ENCODE measurements around the gene VPS9D1.

The VPS9D1 gene

DNA sequence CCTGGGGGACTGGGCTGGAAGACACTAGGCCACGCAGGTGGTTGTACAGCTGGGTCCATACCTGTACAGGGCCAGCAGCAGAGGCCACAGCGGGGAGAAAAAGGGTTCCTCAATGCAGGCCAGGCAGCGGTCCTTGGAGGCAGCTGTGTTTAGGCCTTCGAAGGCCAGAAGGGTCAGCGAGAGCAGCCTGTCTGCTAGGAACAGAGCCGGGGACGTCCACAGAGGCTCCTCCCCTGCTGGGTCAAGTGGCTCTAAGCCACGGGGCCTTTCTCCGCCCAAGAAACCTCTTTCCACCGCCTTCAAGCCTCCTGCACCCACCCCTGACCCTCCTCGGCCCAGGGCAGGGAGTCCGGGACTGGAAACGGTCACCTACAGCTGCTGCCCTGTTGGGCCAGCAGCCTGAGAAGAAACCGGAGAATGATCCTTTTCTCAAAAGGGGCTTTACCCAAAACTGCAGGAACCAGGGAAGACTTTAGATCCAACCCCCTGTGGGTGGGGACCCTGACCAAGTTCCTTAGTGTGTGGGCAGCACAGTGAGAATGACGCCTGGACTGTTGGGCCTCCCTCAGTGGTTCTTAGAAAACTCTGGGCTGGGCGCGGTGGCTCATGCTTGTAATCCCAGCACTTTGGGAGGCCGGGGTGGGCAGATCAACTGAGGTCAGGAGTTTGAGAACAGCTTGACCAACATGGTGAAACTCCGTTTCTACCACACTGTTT lies 10.8 kb downstream of the VPS9D1 start:
- peaks cover 15% of the 10 kb centered on the region for H3K36me3 ChIP-seq (ENCODE audit: insufficient read depth, low read length)
- H3K4me2 ChIP-seq (ENCODE audit: low read length): no peak overlapping the region
- H3K9ac ChIP-seq (ENCODE audit: low read length): no peak overlapping the region
- TF ChIP-seq EZH2 (IDR thresholded peaks at IDR 0.05; ENCODE audit: borderline replicate concordance, low read length): no peak
- TF ChIP-seq, protein P1, sequence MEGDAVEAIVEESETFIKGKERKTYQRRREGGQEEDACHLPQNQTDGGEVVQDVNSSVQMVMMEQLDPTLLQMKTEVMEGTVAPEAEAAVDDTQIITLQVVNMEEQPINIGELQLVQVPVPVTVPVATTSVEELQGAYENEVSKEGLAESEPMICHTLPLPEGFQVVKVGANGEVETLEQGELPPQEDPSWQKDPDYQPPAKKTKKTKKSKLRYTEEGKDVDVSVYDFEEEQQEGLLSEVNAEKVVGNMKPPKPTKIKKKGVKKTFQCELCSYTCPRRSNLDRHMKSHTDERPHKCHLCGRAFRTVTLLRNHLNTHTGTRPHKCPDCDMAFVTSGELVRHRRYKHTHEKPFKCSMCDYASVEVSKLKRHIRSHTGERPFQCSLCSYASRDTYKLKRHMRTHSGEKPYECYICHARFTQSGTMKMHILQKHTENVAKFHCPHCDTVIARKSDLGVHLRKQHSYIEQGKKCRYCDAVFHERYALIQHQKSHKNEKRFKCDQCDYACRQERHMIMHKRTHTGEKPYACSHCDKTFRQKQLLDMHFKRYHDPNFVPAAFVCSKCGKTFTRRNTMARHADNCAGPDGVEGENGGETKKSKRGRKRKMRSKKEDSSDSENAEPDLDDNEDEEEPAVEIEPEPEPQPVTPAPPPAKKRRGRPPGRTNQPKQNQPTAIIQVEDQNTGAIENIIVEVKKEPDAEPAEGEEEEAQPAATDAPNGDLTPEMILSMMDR (IDR thresholded peaks at IDR 0.05; ENCODE audit: low read length): no peak
- no peaks in the 10 kb centered on the region for H4K20me1 ChIP-seq (ENCODE audit: insufficient read depth, low read length)
- H3F3A ChIP-seq (ENCODE audit: insufficient read depth, low read length): no peaks in the 10 kb centered on the region
- no peaks in the 10 kb centered on the region for H3K79me2 ChIP-seq (ENCODE audit: insufficient read depth, low read length)
- no peak overlapping the region for H3K4me3 ChIP-seq (ENCODE audit: low read depth, low read length, poor library complexity, severe bottlenecking)
- peaks cover 17% of the 10 kb centered on the region for H3K4me1 ChIP-seq (ENCODE audit: insufficient read depth, low read length, severe bottlenecking)
- no peaks in the 10 kb centered on the region for H3K9me2 ChIP-seq (ENCODE audit: low read depth, low read length)
- H2AFZ ChIP-seq (ENCODE audit: low read length): no peak overlapping the region
- no peaks in the 10 kb centered on the region for H3K9me3 ChIP-seq (ENCODE audit: low read length)
- 0 out of 2 replicates have a peak, but pooled peaks cover 5% of the 10 kb centered on the region for H3K27me3 ChIP-seq (ENCODE audit: insufficient read depth, low read length)
- H3K27ac ChIP-seq (ENCODE audit: low read depth, low read length, poor library complexity, severe bottlenecking): no peak overlapping the region

DNA sequence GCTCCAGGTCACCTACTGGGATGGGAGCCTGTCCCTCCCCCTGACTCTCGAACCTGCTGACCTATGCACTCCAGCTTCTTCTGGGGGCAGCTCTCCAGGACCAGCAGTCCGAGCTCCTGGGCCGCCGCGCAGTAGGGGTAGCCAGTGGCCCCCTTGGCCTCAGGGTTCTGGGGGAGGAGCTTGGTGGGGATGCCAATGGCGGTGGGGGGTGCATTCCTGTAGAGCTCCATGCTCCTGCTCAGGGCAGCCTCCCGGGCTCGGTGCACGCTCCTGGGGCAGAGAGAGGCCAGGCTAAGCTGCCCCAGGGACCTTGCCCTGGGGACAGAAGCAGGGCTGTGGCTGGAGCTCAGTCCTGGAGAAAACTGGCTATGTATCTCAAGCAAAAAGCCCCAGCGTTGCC lies 11.5 kb downstream of the VPS9D1 start:
- Histone ChIP-seq H3K9ac (ENCODE audit: low read length) (no peak overlapping the region), H3K27me3 (ENCODE audit: insufficient read depth, low read length) (0 out of 2 replicates have a peak, but pooled peaks cover 5% of the 10 kb centered on the region), H3K4me3 (ENCODE audit: low read depth, low read length, poor library complexity, severe bottlenecking) (no peak overlapping the region), H2AFZ (ENCODE audit: low read length) (no peak overlapping the region), H3K9me2 (ENCODE audit: low read depth, low read length) (no peaks in the 10 kb centered on the region), H3K4me2 (ENCODE audit: low read length) (no peak overlapping the region), H3F3A (ENCODE audit: insufficient read depth, low read length) (no peaks in the 10 kb centered on the region), H3K36me3 (ENCODE audit: insufficient read depth, low read length) (peaks cover 8% of the 10 kb centered on the region), H3K4me1 (ENCODE audit: insufficient read depth, low read length, severe bottlenecking) (peaks cover 17% of the 10 kb centered on the region), H3K79me2 (ENCODE audit: insufficient read depth, low read length) (no peaks in the 10 kb centered on the region), H3K9me3 (ENCODE audit: low read length) (no peaks in the 10 kb centered on the region), H4K20me1 (ENCODE audit: insufficient read depth, low read length) (no peaks in the 10 kb centered on the region), H3K27ac (ENCODE audit: low read depth, low read length, poor library complexity, severe bottlenecking) (no peak overlapping the region)
- TF ChIP-seq, protein P1 (IDR thresholded peaks at IDR 0.05; ENCODE audit: low read length): no peak
- TF ChIP-seq EZH2 (IDR thresholded peaks at IDR 0.05; ENCODE audit: borderline replicate concordance, low read length): no peak

DNA sequence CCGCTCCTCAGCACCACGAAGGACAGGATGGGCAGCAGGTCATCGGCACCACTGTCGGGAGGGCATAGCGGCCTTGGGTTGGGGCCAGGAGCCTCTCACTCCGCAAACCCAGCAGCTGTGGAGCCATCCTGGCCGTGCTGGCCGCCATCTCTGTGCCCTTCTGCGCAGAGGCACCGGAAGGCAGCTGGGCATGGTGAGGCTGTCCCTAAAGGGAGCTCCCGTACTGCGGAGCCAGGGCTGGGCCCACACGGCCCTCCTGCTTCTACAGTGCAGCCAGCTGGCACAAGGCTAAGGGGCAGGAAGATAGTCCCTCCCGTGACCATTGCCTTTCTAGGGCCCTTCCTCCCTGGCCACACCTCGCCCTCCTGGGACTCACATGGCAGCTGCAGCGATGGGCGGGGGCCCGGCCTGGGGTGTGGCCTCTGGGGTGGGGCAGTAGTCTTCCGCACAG lies 12.2 kb downstream of the VPS9D1 start:
- H3K79me2 ChIP-seq (ENCODE audit: insufficient read depth, low read length): no peaks in the 10 kb centered on the region

More for the DNA sequence above, 12.2 kb downstream of the VPS9D1 start:
- Histone ChIP-seq H3K9me2 (ENCODE audit: low read depth, low read length) (no peaks in the 10 kb centered on the region), H2AFZ (ENCODE audit: low read length) (no peak overlapping the region), H3K27ac (ENCODE audit: low read depth, low read length, poor library complexity, severe bottlenecking) (no peak overlapping the region), H3F3A (ENCODE audit: insufficient read depth, low read length) (no peaks in the 10 kb centered on the region), H3K9ac (ENCODE audit: low read length) (no peak overlapping the region), H3K27me3 (ENCODE audit: insufficient read depth, low read length) (0 out of 2 replicates have a peak, but pooled peaks cover 5% of the 10 kb centered on the region), H3K4me3 (ENCODE audit: low read depth, low read length, poor library complexity, severe bottlenecking) (no peak overlapping the region), H4K20me1 (ENCODE audit: insufficient read depth, low read length) (no peaks in the 10 kb centered on the region), H3K4me2 (ENCODE audit: low read length) (no peak overlapping the region), H3K9me3 (ENCODE audit: low read length) (no peaks in the 10 kb centered on the region), H3K36me3 (ENCODE audit: insufficient read depth, low read length) (peaks cover 2% of the 10 kb centered on the region; the same call in 1 of the 2 replicates), H3K4me1 (ENCODE audit: insufficient read depth, low read length, severe bottlenecking) (peaks cover 17% of the 10 kb centered on the region)
- TF ChIP-seq, protein P1 (IDR thresholded peaks at IDR 0.05; ENCODE audit: low read length): no peak
- no peak for TF ChIP-seq EZH2 (IDR thresholded peaks at IDR 0.05; ENCODE audit: borderline replicate concordance, low read length)

All from OCI-LY1 (cell line).